ENCODE results near the gene THBS1. TPM values are rescaled to one million over a fixed set of nuclear protein-coding genes. Genes with fewer than 3 reads are reported as not detected.

Gene THBS1
- total RNA-seq, 1 donor from 2014 or later, result 17.3 TPM

DNA sequence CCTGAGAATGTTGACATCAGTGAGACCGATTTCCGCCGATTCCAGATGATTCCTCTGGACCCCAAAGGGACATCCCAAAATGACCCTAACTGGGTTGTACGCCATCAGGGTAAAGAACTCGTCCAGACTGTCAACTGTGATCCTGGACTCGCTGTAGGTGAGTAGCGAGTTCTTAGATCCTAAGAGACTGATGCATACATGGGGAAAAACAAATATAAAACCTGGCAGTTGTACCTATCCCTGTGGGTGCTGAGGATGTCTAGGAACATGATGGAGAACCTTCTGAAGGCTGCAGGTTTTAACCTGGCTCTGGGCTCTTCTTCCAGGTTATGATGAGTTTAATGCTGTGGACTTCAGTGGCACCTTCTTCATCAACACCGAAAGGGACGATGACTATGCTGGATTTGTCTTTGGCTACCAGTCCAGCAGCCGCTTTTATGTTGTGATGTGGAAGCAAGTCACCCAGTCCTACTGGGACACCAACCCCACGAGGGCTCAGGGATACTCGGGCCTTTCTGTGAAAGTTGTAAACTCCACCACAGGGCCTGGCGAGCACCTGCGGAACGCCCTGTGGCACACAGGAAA lies 12.3 kb downstream of the THBS1 start:
- TF ChIP-seq, protein P1, sequence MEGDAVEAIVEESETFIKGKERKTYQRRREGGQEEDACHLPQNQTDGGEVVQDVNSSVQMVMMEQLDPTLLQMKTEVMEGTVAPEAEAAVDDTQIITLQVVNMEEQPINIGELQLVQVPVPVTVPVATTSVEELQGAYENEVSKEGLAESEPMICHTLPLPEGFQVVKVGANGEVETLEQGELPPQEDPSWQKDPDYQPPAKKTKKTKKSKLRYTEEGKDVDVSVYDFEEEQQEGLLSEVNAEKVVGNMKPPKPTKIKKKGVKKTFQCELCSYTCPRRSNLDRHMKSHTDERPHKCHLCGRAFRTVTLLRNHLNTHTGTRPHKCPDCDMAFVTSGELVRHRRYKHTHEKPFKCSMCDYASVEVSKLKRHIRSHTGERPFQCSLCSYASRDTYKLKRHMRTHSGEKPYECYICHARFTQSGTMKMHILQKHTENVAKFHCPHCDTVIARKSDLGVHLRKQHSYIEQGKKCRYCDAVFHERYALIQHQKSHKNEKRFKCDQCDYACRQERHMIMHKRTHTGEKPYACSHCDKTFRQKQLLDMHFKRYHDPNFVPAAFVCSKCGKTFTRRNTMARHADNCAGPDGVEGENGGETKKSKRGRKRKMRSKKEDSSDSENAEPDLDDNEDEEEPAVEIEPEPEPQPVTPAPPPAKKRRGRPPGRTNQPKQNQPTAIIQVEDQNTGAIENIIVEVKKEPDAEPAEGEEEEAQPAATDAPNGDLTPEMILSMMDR (conservative IDR thresholded peaks at IDR 0.05), result no peak
- Mint-ChIP-seq H3K9me3 (no peaks in the 10 kb centered on the region), H3K36me3 (ENCODE audit: low read depth) (peaks cover 17% of the 10 kb centered on the region), H3K4me1 (peaks cover 6% of the 10 kb centered on the region), H3K27ac (ENCODE audit: unreplicated experiment) (no peak overlapping the region), H3K27me3 (ENCODE audit: low read depth) (no peaks in the 10 kb centered on the region), H3K4me3 (no peak overlapping the region)
- no peak for DNase-seq (ENCODE audit: low read depth, low spot score)

DNA sequence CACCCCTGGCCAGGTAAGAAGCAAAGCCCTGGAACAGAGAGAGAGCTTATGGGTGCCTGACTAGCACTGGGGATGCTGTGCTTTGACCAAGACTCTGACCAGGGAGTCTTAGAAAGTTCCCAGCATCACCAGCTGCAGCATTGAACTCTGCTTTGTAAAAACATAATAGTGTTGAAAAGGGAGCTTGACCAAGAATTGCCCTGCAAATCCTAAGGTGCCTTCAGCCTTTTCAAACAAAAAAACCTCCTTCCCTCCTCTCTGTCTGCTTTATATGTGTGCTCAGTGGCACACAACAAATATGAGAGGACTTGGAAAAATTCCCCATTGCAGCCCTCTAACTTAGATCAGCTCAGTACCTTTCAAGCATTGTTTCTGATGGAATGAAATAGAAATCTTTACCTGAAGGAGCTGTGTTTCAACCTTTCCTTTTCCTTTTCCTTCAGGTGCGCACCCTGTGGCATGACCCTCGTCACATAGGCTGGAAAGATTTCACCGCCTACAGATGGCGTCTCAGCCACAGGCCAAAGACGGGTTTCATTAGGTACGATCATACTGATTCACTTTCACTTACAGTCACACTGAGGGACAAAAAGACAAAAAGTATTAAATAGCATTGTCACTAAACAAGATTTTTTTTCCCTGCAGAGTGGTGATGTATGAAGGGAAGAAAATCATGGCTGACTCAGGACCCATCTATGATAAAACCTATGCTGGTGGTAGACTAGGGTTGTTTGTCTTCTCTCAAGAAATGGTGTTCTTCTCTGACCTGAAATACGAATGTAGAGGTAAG lies 13.0 kb downstream of the THBS1 start:
- Mint-ChIP-seq H3K36me3 (ENCODE audit: low read depth) (peaks cover 18% of the 10 kb centered on the region), H3K27ac (ENCODE audit: unreplicated experiment) (no peak overlapping the region), H3K9me3 (no peaks in the 10 kb centered on the region), H3K4me3 (no peak overlapping the region), H3K27me3 (ENCODE audit: low read depth) (no peaks in the 10 kb centered on the region), H3K4me1 (peaks cover 6% of the 10 kb centered on the region)
- no peak for DNase-seq (ENCODE audit: low read depth, low spot score)
- TF ChIP-seq, protein P1 (conservative IDR thresholded peaks at IDR 0.05), result no peak

DNA sequence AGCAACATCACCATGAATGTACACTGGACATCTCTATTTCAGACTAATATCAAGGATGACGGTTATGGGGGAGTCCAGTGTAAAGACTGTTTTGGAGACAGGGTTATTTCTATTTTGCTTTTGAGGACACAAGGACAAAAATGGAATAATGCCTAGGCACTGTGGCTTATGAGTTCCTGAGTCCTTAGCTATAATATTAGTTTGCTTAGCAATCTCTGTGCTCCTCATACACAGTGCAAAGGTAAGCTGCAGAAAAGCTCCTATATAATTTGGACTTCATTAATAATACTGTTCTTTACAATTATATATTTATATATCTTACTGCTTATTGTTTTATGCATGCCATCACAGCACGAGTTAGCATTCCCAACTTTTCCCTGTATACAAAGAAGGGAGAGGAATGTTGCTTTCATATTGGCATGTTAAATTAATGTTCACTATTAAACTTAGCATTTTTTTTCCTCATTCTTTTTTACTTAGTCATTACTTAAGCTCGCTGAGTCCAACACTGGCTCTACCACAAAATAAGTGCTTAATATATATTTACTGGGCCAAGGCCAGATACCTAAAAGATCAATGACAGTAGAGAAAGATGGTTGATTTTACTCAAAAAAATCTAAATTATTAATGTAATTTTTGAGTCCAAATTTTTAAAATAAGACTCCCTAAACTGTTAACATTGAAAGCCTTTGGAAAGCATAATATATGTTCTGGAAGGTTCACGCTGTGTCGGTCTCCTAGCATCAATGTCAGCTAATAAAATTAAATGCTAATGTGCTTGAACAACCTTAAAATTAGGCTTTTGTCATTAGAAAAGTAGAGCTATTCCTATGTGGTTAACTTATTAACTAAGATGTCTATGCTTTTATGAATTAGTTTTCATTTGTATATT lies 13.8 kb downstream of the THBS1 start:
- peaks cover 18% of the 10 kb centered on the region for H3K36me3 Mint-ChIP-seq (ENCODE audit: low read depth)
- H3K27ac Mint-ChIP-seq (ENCODE audit: unreplicated experiment), result no peak overlapping the region
- no peak overlapping the region for H3K4me3 Mint-ChIP-seq
- H3K9me3 Mint-ChIP-seq, result no peaks in the 10 kb centered on the region
- H3K27me3 Mint-ChIP-seq (ENCODE audit: low read depth), result no peaks in the 10 kb centered on the region
- no peak for DNase-seq (ENCODE audit: low read depth, low spot score)
- TF ChIP-seq, protein P1 (conservative IDR thresholded peaks at IDR 0.05), result no peak
- peaks cover 6% of the 10 kb centered on the region for H3K4me1 Mint-ChIP-seq

DNA sequence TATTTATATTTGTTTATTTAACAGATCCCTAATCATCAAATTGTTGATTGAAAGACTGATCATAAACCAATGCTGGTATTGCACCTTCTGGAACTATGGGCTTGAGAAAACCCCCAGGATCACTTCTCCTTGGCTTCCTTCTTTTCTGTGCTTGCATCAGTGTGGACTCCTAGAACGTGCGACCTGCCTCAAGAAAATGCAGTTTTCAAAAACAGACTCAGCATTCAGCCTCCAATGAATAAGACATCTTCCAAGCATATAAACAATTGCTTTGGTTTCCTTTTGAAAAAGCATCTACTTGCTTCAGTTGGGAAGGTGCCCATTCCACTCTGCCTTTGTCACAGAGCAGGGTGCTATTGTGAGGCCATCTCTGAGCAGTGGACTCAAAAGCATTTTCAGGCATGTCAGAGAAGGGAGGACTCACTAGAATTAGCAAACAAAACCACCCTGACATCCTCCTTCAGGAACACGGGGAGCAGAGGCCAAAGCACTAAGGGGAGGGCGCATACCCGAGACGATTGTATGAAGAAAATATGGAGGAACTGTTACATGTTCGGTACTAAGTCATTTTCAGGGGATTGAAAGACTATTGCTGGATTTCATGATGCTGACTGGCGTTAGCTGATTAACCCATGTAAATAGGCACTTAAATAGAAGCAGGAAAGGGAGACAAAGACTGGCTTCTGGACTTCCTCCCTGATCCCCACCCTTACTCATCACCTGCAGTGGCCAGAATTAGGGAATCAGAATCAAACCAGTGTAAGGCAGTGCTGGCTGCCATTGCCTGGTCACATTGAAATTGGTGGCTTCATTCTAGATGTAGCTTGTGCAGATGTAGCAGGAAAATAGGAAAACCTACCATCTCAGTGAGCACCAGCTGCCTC lies 14.7 kb downstream of the THBS1 start:
- peaks cover 6% of the 10 kb centered on the region for H3K4me1 Mint-ChIP-seq
- H3K4me3 Mint-ChIP-seq, result no peak overlapping the region
- H3K9me3 Mint-ChIP-seq, result no peaks in the 10 kb centered on the region
- H3K27me3 Mint-ChIP-seq (ENCODE audit: low read depth), result no peaks in the 10 kb centered on the region
- H3K36me3 Mint-ChIP-seq (ENCODE audit: low read depth), result peaks cover 18% of the 10 kb centered on the region
- H3K27ac Mint-ChIP-seq (ENCODE audit: unreplicated experiment), result no peak overlapping the region
- TF ChIP-seq, protein P1 (conservative IDR thresholded peaks at IDR 0.05), result no peak
- DNase-seq (ENCODE audit: low read depth, low spot score), result no peak
